Measurements from ENCODE around the gene PRPF6.
A peak's percentile ranks its signal among the peaks of the same experiment; 100 is the strongest.
"Not testable (repeated sequence)": the region's sequence is repeated elsewhere in the genome, so short reads cannot be mapped to it uniquely, and the experiment has no call there.

PRPF6 gene

GRCh38 chr20:63970714-63971431 is 10.1 kb upstream of the PRPF6 start:
- H3K4me3 ChIP-seq (ENCODE audit: low read depth, low read length), result no peak overlapping the region
- DNase-seq (ENCODE audit: low read depth), result no peak
- no peak for TF ChIP-seq CTCF (IDR thresholded peaks at IDR 0.05; ENCODE audit: low read depth, low read length, missing control alignments)

GRCh38 chr20:63971960-63972311 is 9.0 kb upstream of the PRPF6 start:
- DNase-seq (ENCODE audit: low read depth); H3K4me3 ChIP-seq (ENCODE audit: low read depth, low read length): not testable (repeated sequence)

- H3K4me3 ChIP-seq (ENCODE audit: low read depth, low read length), result no peak overlapping the region
- no peak for DNase-seq (ENCODE audit: low read depth)
- no peak for TF ChIP-seq CTCF (IDR thresholded peaks at IDR 0.05; ENCODE audit: low read depth, low read length, missing control alignments)
Measured at GRCh38 chr20:63972312-63973159, 8.4 kb upstream of the PRPF6 start.

- H3K4me3 ChIP-seq (ENCODE audit: low read depth, low read length), result no peak overlapping the region
- no peak for DNase-seq (ENCODE audit: low read depth)
- TF ChIP-seq CTCF (IDR thresholded peaks at IDR 0.05; ENCODE audit: low read depth, low read length, missing control alignments), result no peak
Measured at GRCh38 chr20:63973160-63973479, 7.8 kb upstream of the PRPF6 start.

GRCh38 chr20:63973636-63974401 is 7.1 kb upstream of the PRPF6 start:
- DNase-seq (ENCODE audit: low read depth), result no peak
- H3K4me3 ChIP-seq (ENCODE audit: low read depth, low read length), result no peak overlapping the region
- TF ChIP-seq CTCF (IDR thresholded peaks at IDR 0.05; ENCODE audit: low read depth, low read length, missing control alignments), result peak; percentile 95

- DNase-seq (ENCODE audit: low read depth), result no peak
- TF ChIP-seq CTCF (IDR thresholded peaks at IDR 0.05; ENCODE audit: low read depth, low read length, missing control alignments), result no peak
- H3K4me3 ChIP-seq (ENCODE audit: low read depth, low read length), result no peak overlapping the region
Measured at GRCh38 chr20:63974402-63975200, 6.3 kb upstream of the PRPF6 start.

GRCh38 chr20:63976511-63976910 is 4.4 kb upstream of the PRPF6 start:
- DNase-seq (ENCODE audit: low read depth), result not testable (repeated sequence)

More at GRCh38 chr20:63976511-63976910, 4.4 kb upstream of the PRPF6 start:
- H3K4me3 ChIP-seq (ENCODE audit: low read depth, low read length), result not testable (repeated sequence)

Measured in GM12864 (cell line).